A673 (cell line): ENCODE results near the gene NPHS2. TPM values are rescaled to one million over a fixed set of nuclear protein-coding genes. Genes with fewer than 3 reads are reported as not detected.
A peak's percentile ranks its signal among the peaks of the same experiment; 100 is the strongest.

Source experiments
- BruUV-seq: library from RNA; stranded (reverse); fragments of 400-500 nt; replicated peaks from 2 replicates; lab custom pipeline; 2021; lab: Mats Ljungman, UMichigan
- CTCF ChIA-PET: fragments of 300-600 bp; sonication (Branson Sonifier 250); formaldehyde crosslinking; loops from one replicate; lab custom pipeline; 2022; ENCODE audit warnings: antibody characterized with exemption; lab: Charles Lee
- POLR2A ChIA-PET: fragments of 300-600 bp; sonication (Branson Sonifier 250); formaldehyde crosslinking; loops from one replicate; lab custom pipeline; 2022; ENCODE audit warnings: antibody characterized with exemption; ENCODE audit not compliant: low non-redundant PET; lab: Charles Lee
- DNase-seq: peaks from one replicate; pipeline ENCODE4 v3.0.0-alpha.2; 2015; ENCODE audit warnings: low spot score
- H3K27ac ChIP-seq: fragments of 200-600 bp; sonication (generic); 2 replicates; pipeline ENCODE4 v1.5.1; 2016; ENCODE audit warnings: mixed run types, low read depth, mild to moderate bottlenecking, mixed read lengths, antibody characterized with exemption, low read length; ENCODE audit not compliant: poor library complexity, severe bottlenecking
- H3K27me3 ChIP-seq: fragments of 200-600 bp; sonication (generic); replicated peaks from 2 replicates; pipeline ENCODE4 v1.6.1; 2017; ENCODE audit warnings: mixed run types, low read depth, mild to moderate bottlenecking, mixed read lengths, antibody characterized with exemption, low read length; ENCODE audit not compliant: insufficient read depth, poor library complexity
- H3K36me3 ChIP-seq: fragments of 200-600 bp; sonication (generic); 2 replicates; pipeline ENCODE4 v1.6.1; 2016; ENCODE audit warnings: mixed run types, mild to moderate bottlenecking, mixed read lengths, antibody characterized with exemption, low read length; ENCODE audit not compliant: insufficient read depth, poor library complexity, severe bottlenecking
- H3K4me1 ChIP-seq: fragments of 200-600 bp; sonication (generic); 2 replicates; pipeline ENCODE4 v1.6.1; 2017; ENCODE audit warnings: mixed run types, mild to moderate bottlenecking, mixed read lengths, antibody characterized with exemption, low read length; ENCODE audit not compliant: insufficient read depth, poor library complexity, severe bottlenecking
- H3K4me3 ChIP-seq: fragments of 200-600 bp; sonication (generic); 2 replicates; pipeline ENCODE4 v1.5.1; 2016; ENCODE audit warnings: low read depth, mixed run types, mild to moderate bottlenecking, mixed read lengths, low read length; ENCODE audit not compliant: poor library complexity, severe bottlenecking
- H3K9me3 ChIP-seq: fragments of 200-600 bp; sonication (generic); 2 replicates; pipeline ENCODE4 v1.6.1; 2016; ENCODE audit warnings: mixed run types, low read depth, mild to moderate bottlenecking, mixed read lengths, antibody characterized with exemption, low read length; ENCODE audit not compliant: poor library complexity, severe bottlenecking
- EZH2 ChIP-seq: fragments of 200-600 bp; sonication (generic); IDR thresholded peaks from 2 replicates; pipeline ENCODE4 v1.6.1; 2017; ENCODE audit warnings: borderline replicate concordance, low read depth, mild to moderate bottlenecking, mixed read lengths, antibody characterized with exemption, low read length; ENCODE audit not compliant: poor library complexity, severe bottlenecking
- intact Hi-C: fragments of 100-400 bp; cut with micrococcal nuclease; formaldehyde crosslinking; loops from one replicate; pipeline ENCODE4 v1.10.0; 2022; ENCODE audit not compliant: unreplicated experiment
- total RNA-seq: library from RNA; stranded (reverse); gene quantifications from 2 replicates; pipeline ENCODE4 v1.2.3, GENCODE V29; 2021
- TF ChIP-seq, protein P1 (sequence below): fragments of 300-800, 200-600 bp; sonication (generic); conservative IDR thresholded peaks from 2 replicates; pipeline ENCODE4 v1.5.1; 2017; ENCODE audit warnings: low read depth, mild to moderate bottlenecking, antibody characterized with exemption, low read length, moderate library complexity, mixed read lengths

The NPHS2 gene
- total RNA-seq, 1 experiment from 2014 or later: not detected

DNA sequence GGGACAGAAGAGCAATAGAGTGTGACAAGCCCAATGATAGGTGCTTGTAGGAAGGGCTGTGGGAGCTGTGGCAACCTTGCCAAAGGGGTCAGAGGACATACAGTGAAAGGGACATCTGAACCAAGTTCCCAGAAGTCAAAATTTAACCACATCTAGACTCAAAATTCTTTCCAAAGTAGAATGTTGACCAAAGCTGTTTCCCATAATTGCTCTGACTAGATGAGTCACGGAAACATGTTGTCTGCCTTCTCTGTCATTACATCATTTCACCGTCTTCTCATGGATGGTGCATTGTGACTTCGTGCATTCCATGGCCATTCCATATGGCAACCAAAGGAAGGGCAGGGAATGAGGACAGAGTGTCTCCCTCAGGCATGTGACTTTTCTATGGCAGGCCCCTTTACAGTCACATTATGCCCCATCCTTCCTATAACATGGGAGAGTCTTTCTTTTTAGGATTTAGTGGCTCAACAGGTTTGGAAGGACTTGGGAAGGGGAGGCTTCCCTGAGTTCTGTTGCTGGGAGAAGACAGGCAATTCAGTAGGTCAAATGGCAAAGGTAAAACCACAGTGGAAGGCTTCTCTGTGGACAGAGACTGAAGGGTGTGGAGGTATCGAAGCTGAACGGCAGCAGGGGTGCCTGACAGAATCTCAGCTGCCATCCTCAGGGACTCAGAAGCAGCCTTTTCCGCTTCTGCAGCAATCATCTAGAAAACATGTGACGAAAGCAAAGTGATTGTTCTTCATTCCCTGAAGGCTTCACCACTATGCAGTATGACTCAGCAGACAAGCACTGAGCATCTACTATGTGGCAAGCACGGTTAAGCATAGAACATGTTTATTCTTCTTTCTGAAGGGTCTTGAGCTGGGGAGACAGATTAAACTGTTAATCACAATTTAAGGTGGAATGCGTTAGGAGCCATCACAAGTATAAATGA, 24.7 kb downstream of the NPHS2 start:
- Histone ChIP-seq H3K9me3 (no peaks in the 10 kb centered on the region), H3K27ac (no peak overlapping the region), H3K36me3 (no peaks in the 10 kb centered on the region), H3K4me3 (no peak overlapping the region), H3K4me1 (no peaks in the 10 kb centered on the region), H3K27me3 (no peaks in the 10 kb centered on the region)
- no TSS peak for BruUV-seq
- peak; percentile 51 for DNase-seq
- CTCF ChIA-PET: no interaction called here
- POLR2A ChIA-PET: interaction anchor here (0.6 kb wide), 1 partner anchor 39 kb away, joined by 3 read pairs; no protein-coding TSS in a partner anchor
- intact Hi-C loops: no loop called here
- TF ChIP-seq, protein P1, sequence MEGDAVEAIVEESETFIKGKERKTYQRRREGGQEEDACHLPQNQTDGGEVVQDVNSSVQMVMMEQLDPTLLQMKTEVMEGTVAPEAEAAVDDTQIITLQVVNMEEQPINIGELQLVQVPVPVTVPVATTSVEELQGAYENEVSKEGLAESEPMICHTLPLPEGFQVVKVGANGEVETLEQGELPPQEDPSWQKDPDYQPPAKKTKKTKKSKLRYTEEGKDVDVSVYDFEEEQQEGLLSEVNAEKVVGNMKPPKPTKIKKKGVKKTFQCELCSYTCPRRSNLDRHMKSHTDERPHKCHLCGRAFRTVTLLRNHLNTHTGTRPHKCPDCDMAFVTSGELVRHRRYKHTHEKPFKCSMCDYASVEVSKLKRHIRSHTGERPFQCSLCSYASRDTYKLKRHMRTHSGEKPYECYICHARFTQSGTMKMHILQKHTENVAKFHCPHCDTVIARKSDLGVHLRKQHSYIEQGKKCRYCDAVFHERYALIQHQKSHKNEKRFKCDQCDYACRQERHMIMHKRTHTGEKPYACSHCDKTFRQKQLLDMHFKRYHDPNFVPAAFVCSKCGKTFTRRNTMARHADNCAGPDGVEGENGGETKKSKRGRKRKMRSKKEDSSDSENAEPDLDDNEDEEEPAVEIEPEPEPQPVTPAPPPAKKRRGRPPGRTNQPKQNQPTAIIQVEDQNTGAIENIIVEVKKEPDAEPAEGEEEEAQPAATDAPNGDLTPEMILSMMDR: no peak
- no peak for TF ChIP-seq EZH2

DNA sequence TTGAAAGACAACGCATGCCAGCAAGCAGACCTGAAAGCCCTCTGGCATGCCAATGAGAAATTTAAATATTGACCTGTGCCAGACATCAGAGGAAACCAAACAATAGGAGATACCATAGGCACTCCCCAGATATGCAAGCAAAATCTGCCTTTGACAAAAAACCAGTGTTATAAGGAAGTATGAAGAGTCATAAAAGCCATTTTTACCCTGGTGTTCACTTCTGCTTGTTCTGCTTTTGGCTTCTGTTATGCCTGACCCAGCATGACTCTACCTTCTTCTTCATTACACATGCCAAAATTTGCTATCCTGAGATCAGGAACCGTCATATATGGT, 26.4 kb downstream of the NPHS2 start:
- no TSS peak for BruUV-seq
- no peaks in the 10 kb centered on the region for H3K4me1 ChIP-seq
- TF ChIP-seq, protein P1: no peak
- no peak for TF ChIP-seq EZH2
- ChIA-PET POLR2A (no interaction called here), CTCF (no interaction called here)
- H3K27me3 ChIP-seq: no peaks in the 10 kb centered on the region
- no peak for DNase-seq
- no peak overlapping the region for H3K4me3 ChIP-seq
- no peaks in the 10 kb centered on the region for H3K9me3 ChIP-seq
- no peak overlapping the region for H3K27ac ChIP-seq
- no peaks in the 10 kb centered on the region for H3K36me3 ChIP-seq
- intact Hi-C loops: no loop called here

DNA sequence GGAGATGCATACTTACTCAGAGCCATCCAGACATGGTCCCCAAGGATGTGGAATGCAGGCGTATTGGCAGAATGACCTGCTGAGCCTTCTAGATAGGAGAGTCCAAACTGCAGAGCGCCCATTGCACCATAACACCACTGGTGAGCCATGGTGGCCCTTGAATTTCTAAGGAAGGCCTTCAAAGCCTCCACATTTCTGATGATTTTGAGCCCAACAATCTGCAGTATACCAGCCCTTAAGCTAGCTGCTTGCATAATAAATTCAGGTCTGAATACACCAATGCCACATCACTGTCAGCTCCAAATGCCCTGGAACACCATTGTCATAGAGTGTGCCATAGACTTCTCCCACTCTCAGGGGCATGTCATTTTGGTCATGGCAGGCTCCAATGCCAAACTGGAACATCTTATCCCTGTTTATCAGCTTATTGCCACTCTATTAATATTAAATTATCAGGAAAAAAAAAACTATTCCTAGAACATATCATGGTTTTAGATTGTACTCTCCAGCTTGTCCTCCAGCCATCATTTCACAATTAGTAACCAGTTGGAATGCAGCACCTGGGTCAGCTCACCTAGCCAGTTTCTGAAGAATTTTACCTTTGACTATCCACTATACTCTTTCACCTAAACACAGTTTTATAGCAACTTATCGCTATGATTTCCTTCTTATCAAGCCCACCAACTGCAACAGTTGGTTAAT, 26.9 kb downstream of the NPHS2 start:
- no peaks in the 10 kb centered on the region for H3K36me3 ChIP-seq
- H3K27me3 ChIP-seq: no peaks in the 10 kb centered on the region
- no TSS peak for BruUV-seq
- no peaks in the 10 kb centered on the region for H3K4me1 ChIP-seq
- H3K27ac ChIP-seq: no peak overlapping the region
- no peak for DNase-seq
- TF ChIP-seq, protein P1: no peak
- TF ChIP-seq EZH2: no peak
- CTCF ChIA-PET: no interaction called here
- POLR2A ChIA-PET: no interaction called here
- no peaks in the 10 kb centered on the region for H3K9me3 ChIP-seq
- intact Hi-C loops: no loop called here
- no peak overlapping the region for H3K4me3 ChIP-seq
